T-cell (primary cell): ENCODE measurements around the gene ADD2. TPM values are rescaled to one million over a fixed set of nuclear protein-coding genes. Genes with fewer than 3 reads are reported as not detected.
"Not testable (repeated sequence)": the region's sequence is repeated elsewhere in the genome, so short reads cannot be mapped to it uniquely, and the experiment has no call there.

Experiments used
- ATAC-seq, 4 experiments: fragments of 200-7000 bp in 3 of 4; fragments of 150-1000 bp in 1 of 4; cut with Tn5 transposase; replicated peaks in 1 of 4; 1 replicate in 3 of 4; 2 replicates in 1 of 4; pipeline ENCODE4 v1.10.0; 2021; ENCODE audit warnings: moderate library complexity in 3 of 4, mild to moderate bottlenecking in 2 of 4, moderate number of reproducible peaks in 1 of 4
- CTCF ChIA-PET, 2 donors: fragments of 300-600 bp; sonication (Branson Sonifier 250); formaldehyde crosslinking; loops; one replicate each; lab custom pipeline; 2022; ENCODE audit warnings: antibody characterized with exemption in 2 of 2; lab: Charles Lee
- POLR2A ChIA-PET, 2 donors: fragments of 300-600 bp; sonication (Branson Sonifier 250); formaldehyde crosslinking; loops; one replicate each; lab custom pipeline; 2022; ENCODE audit warnings: antibody characterized with exemption in 2 of 2; lab: Charles Lee
- DNase-seq, 35 experiments: peaks; one replicate each; pipeline versions ENCODE4 v3.0.0 to v3.0.0-alpha.2; 2013 to 2023
- H3K27ac ChIP-seq: one replicate; pipeline ENCODE4 v1.5.1; 2013; ENCODE audit warnings: low read length
- H3K27me3 ChIP-seq, 2 experiments: replicated peaks in 1 of 2; 1 replicate in 1 of 2; 2 replicates in 1 of 2; pipeline versions ENCODE4 v1.6.1 to v1.7.0; 2013; ENCODE audit warnings: low read length in 1 of 2, mixed read lengths in 1 of 2; ENCODE audit not compliant: control insufficient read depth in 2 of 2, insufficient read depth in 2 of 2; ENCODE audit errors: extremely low read depth in 1 of 2
- H3K36me3 ChIP-seq, 2 donors: 1 replicate in 1 of 2; 2 replicates in 1 of 2; pipeline versions ENCODE4 v1.6.1 to v1.7.0; 2013; ENCODE audit warnings: low read length in 1 of 2; ENCODE audit not compliant: control insufficient read depth in 2 of 2, insufficient read depth in 1 of 2; ENCODE audit errors: extremely low read depth in 1 of 2
- H3K4me1 ChIP-seq, 2 experiments: 1 replicate in 1 of 2; 2 replicates in 1 of 2; pipeline versions ENCODE4 v1.6.1 to v1.7.0; 2013; ENCODE audit warnings: low read length in 2 of 2, mixed read lengths in 1 of 2; ENCODE audit not compliant: insufficient read depth in 2 of 2, control insufficient read depth in 1 of 2; ENCODE audit errors: extremely low read depth in 1 of 2
- H3K4me3 ChIP-seq, 2 donors: 1 replicate in 1 of 2; 2 replicates in 1 of 2; pipeline versions ENCODE4 v1.5.1 to v1.7.0; 2013; ENCODE audit warnings: mild to moderate bottlenecking in 2 of 2, low read length in 1 of 2, moderate library complexity in 1 of 2; ENCODE audit not compliant: control insufficient read depth in 1 of 2; ENCODE audit errors: extremely low read depth in 1 of 2
- H3K9me3 ChIP-seq: 2 replicates; pipeline ENCODE4 v1.7.0; 2013
- H3K27ac Mint-ChIP-seq, 2 donors: one replicate each; pipeline ENCODE4 v1.8.0; 2020 to 2021; ENCODE audit warnings: mild to moderate bottlenecking in 2 of 2, mixed read lengths in 2 of 2
- H3K27me3 Mint-ChIP-seq, 2 donors: one replicate each; pipeline ENCODE4 v1.8.0; 2021 to 2022; ENCODE audit warnings: mixed read lengths in 2 of 2
- H3K36me3 Mint-ChIP-seq: one replicate; pipeline ENCODE4 v1.8.0; 2021; ENCODE audit warnings: mixed read lengths
- H3K4me1 Mint-ChIP-seq, 3 donors: one replicate each; pipeline ENCODE4 v1.8.0; 2020 to 2022; ENCODE audit warnings: mixed read lengths in 3 of 3, mild to moderate bottlenecking in 1 of 3
- H3K4me3 Mint-ChIP-seq, 3 donors: one replicate each; pipeline ENCODE4 v1.8.0; 2020 to 2022; ENCODE audit warnings: mild to moderate bottlenecking in 3 of 3, mixed read lengths in 3 of 3, moderate library complexity in 3 of 3
- H3K9me3 Mint-ChIP-seq, 3 donors: one replicate each; pipeline ENCODE4 v1.8.0; 2020 to 2022; ENCODE audit warnings: mixed read lengths in 3 of 3
- WGBS: methylation state at CpG from one replicate; pipeline ENCODE4 v1.1.5; 2013; ENCODE audit warnings: missing lambda C conversion rate; ENCODE audit not compliant: insufficient coverage; 5-methylcytosine and 5-hydroxymethylcytosine counted together
- total RNA-seq, 35 experiments: library from RNA in 6 of 35; stranded (reverse) in 6 of 35; fragments of 120-200 nt in 1 of 35; gene quantifications; one replicate each; pipeline versions ENCODE4 v1.2.1 to v1.2.4 and lab custom pipeline; 2013 to 2026

ADD2 gene
- total RNA-seq, 5 donors from 2014 or later (not counting 1 experiment from before 2014, with no cell fraction given): 4.7 to 7.9 (median 7.1) TPM

DNA sequence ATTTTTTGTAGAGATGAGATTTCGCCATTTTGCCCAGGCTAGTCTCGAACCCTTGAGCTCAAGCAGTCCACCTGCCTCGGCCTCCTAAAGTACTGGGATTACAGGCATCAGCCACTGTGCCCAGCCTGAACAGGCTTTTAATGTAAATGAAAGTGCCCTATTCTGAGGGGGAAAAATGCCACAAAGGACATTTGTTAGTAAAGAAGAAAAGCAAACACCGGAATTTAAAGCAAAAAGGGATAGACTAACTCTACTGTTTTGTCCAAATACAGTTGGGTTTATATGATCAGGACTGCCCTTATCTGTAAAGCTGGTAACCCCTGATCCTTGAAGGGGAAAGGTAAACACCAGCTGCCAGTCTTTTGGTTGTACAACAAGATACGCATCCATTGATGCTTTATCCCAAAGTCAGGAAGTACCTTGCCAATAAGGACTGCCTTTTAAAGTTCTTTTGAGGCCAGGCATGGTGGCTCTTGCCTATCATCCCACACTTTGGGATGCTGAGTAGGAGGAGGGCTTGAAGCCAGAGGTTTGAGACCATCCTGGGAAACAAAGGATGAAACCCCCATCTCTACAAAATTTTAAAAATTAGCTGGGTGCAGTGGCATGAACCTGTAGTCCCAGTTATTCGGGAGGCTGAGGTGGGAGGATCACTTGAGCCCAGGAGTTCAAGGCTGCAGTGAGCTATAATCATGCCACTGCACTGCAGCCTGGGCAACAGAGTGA lies 39.3 kb upstream of the ADD2 start:
- Mint-ChIP-seq H3K27ac (no peak overlapping the region), H3K4me3 (no peak overlapping the region), H3K36me3 (no peaks in the 10 kb centered on the region), H3K4me1 (no peaks in the 10 kb centered on the region), H3K9me3 (no peaks in the 10 kb centered on the region), H3K27me3 (peaks cover 5 to 9% of the 10 kb centered on the region in 2 donors)
- DNase-seq (no peak), ATAC-seq (no peak)
- CTCF ChIA-PET: no interaction called here
- Histone ChIP-seq H3K4me3 (no peak overlapping the region), H3K4me1 (no peaks in the 10 kb centered on the region), H3K27me3 (peaks cover 0 to 10% of the 10 kb centered on the region in 2 experiments), H3K9me3 (no peaks in the 10 kb centered on the region), H3K27ac (no peak overlapping the region), H3K36me3 (no peaks in the 10 kb centered on the region)
- POLR2A ChIA-PET: no interaction called here
- WGBS: 92% methylated on average over 5 of the region's 6 CpGs

DNA sequence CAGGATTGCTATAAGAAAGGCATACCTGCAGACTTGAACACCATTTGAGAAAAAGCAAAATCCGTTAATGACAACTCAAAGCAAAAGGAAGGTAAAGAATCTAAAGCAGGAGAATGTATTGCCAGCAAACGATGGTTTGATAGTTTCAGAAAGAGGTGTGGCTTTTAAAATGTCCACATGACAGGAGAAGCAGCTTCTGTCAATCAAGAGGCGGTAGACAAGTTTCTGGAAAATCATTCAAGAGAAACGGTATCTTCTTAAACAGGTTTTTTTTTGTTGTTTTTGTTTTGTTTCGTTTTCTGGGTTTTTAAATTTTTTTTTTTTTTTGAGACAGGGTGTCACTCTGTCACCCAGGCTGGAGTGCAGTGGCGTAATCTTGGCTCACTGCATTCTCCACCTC lies 38.6 kb upstream of the ADD2 start:
- Mint-ChIP-seq H3K36me3 (no peaks in the 10 kb centered on the region), H3K9me3 (no peaks in the 10 kb centered on the region), H3K27ac (no peak overlapping the region), H3K27me3 (peaks cover 5 to 9% of the 10 kb centered on the region in 2 donors), H3K4me1 (no peaks in the 10 kb centered on the region), H3K4me3 (no peak overlapping the region)
- WGBS: 53% methylated on average over 4 of the region's 6 CpGs
- Histone ChIP-seq H3K27me3 (peaks cover 0 to 10% of the 10 kb centered on the region in 2 experiments), H3K9me3 (no peaks in the 10 kb centered on the region), H3K27ac (no peak overlapping the region), H3K4me3 (no peak overlapping the region), H3K4me1 (no peaks in the 10 kb centered on the region), H3K36me3 (no peaks in the 10 kb centered on the region)
- ChIA-PET CTCF (interaction anchor here in 1 of 2 donors (0.7 kb wide), 1 partner anchor 9 kb away, joined by 3 read pairs; no protein-coding TSS in a partner anchor), POLR2A (interaction anchor here in 1 of 2 donors (0.7 kb wide), 1 partner anchor 8 kb away, joined by 3 read pairs; no protein-coding TSS in a partner anchor)
- ATAC-seq (no peak), DNase-seq (no peak)

GRCh38 chr2:70806013-70806412 lies 38.0 kb upstream of the ADD2 start:
- Histone ChIP-seq H3K9me3 (no peaks in the 10 kb centered on the region), H3K27ac (no peak overlapping the region), H3K4me3 (no peak overlapping the region), H3K4me1 (no peaks in the 10 kb centered on the region), H3K27me3 (peaks cover 0 to 10% of the 10 kb centered on the region in 2 experiments), H3K36me3 (no peaks in the 10 kb centered on the region)
- DNase-seq: no peak
- H3K9me3 Mint-ChIP-seq: no peaks in the 10 kb centered on the region
- H3K27me3 Mint-ChIP-seq: peaks cover 5 to 11% of the 10 kb centered on the region in 2 donors
- no peaks in the 10 kb centered on the region for H3K4me1 Mint-ChIP-seq
- no peak overlapping the region for H3K27ac Mint-ChIP-seq
- no CpG with 5 or more reads among the region's 5 CpGs for WGBS
- CTCF ChIA-PET: interaction anchor here in 1 of 2 donors (0.7 kb wide), 1 partner anchor 9 kb away, joined by 3 read pairs; no protein-coding TSS in a partner anchor
- H3K4me3 Mint-ChIP-seq: no peak overlapping the region
- POLR2A ChIA-PET: interaction anchor here in 1 of 2 donors (0.7 kb wide), 1 partner anchor 9 kb away, joined by 3 read pairs; no protein-coding TSS in a partner anchor
- H3K36me3 Mint-ChIP-seq: no peaks in the 10 kb centered on the region
- ATAC-seq: no peak

- DNase-seq: no peak
- H3K27ac Mint-ChIP-seq: no peak overlapping the region
- ChIA-PET POLR2A (no interaction called here), CTCF (no interaction called here)
- H3K4me1 Mint-ChIP-seq: no peaks in the 10 kb centered on the region
- no peak overlapping the region for H3K27ac ChIP-seq
- peaks cover 17 to 20% of the 10 kb centered on the region in 2 donors for H3K27me3 Mint-ChIP-seq
- 94% methylated on average over 5 of the region's 10 CpGs for WGBS
- peaks cover 0 to 16% of the 10 kb centered on the region in 2 experiments for H3K27me3 ChIP-seq
- H3K9me3 Mint-ChIP-seq: peaks cover 0 to 8% (median 2%) of the 10 kb centered on the region in 3 donors
- ATAC-seq: no peak
- no peaks in the 10 kb centered on the region for H3K9me3 ChIP-seq
- H3K4me3 ChIP-seq: no peak overlapping the region
- no peak overlapping the region for H3K4me3 Mint-ChIP-seq
- H3K4me1 ChIP-seq: no peaks in the 10 kb centered on the region
- no peaks in the 10 kb centered on the region for H3K36me3 ChIP-seq
- no peaks in the 10 kb centered on the region for H3K36me3 Mint-ChIP-seq
Measured at GRCh38 chr2:70801607-70802263, 33.7 kb upstream of the ADD2 start.

- CTCF ChIA-PET: no interaction called here
- Histone ChIP-seq H3K9me3 (no peaks in the 10 kb centered on the region), H3K27me3 (peaks cover 6 to 17% of the 10 kb centered on the region in 2 experiments), H3K4me1 (no peaks in the 10 kb centered on the region), H3K36me3 (no peaks in the 10 kb centered on the region), H3K4me3 (no peak overlapping the region), H3K27ac (no peak overlapping the region)
- H3K4me1 Mint-ChIP-seq: no peaks in the 10 kb centered on the region
- DNase-seq (no peak), ATAC-seq (no peak)
- no peak overlapping the region for H3K4me3 Mint-ChIP-seq
- POLR2A ChIA-PET: no interaction called here
- no peaks in the 10 kb centered on the region for H3K36me3 Mint-ChIP-seq
- no peak overlapping the region for H3K27ac Mint-ChIP-seq
- peaks cover 0 to 8% (median 2%) of the 10 kb centered on the region in 3 donors for H3K9me3 Mint-ChIP-seq
- H3K27me3 Mint-ChIP-seq: peaks cover 15 to 21% of the 10 kb centered on the region in 2 donors
- WGBS: 100% methylated on average over 1 of the region's 2 CpGs
Measured at GRCh38 chr2:70799706-70800105, 31.7 kb upstream of the ADD2 start.

DNA sequence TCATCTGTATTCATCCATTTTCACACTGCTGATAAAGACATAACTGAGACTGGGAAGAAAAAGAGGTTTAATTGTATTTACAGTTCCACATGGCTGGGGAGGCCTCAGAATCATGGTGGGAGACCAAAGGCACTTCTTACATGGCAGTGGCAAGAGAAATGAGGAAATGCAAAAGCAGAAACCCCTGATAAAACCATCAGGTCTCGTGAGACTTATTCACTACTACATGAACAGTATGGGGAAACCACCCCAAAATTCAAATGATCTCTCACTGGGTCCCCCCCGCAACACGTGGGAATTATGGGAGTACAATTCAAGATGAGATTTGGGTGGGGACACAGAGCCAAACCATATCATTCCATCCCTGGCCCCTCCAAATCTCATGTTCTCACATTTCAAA lies 30.0 kb upstream of the ADD2 start:
- H3K4me1 Mint-ChIP-seq, H3K36me3 ChIP-seq, H3K9me3 Mint-ChIP-seq, H3K4me3 Mint-ChIP-seq, H3K4me3 ChIP-seq, H3K27ac Mint-ChIP-seq, POLR2A ChIA-PET, ATAC-seq, H3K9me3 ChIP-seq, H3K4me1 ChIP-seq, DNase-seq, H3K36me3 Mint-ChIP-seq, H3K27ac ChIP-seq: not testable (repeated sequence)
- WGBS: no CpG with 5 or more reads among the region's 3 CpGs
- CTCF ChIA-PET: interaction anchor here in 1 of 2 donors (0.5 kb wide), 1 partner anchor 29 kb away, joined by 3 read pairs; no protein-coding TSS in a partner anchor
- peaks cover 22 to 33% of the 10 kb centered on the region in 2 donors for H3K27me3 Mint-ChIP-seq
- peaks cover 9 to 16% of the 10 kb centered on the region in 2 experiments for H3K27me3 ChIP-seq
